ENCODE results near the gene ATP8B4. TPM values are rescaled to one million over a fixed set of nuclear protein-coding genes. Genes with fewer than 3 reads are reported as not detected.

ATP8B4 gene
- polyA plus RNA-seq, 1 of the 3 experiments (the other 2 are of a cell fraction): 0.03 TPM

DNA sequence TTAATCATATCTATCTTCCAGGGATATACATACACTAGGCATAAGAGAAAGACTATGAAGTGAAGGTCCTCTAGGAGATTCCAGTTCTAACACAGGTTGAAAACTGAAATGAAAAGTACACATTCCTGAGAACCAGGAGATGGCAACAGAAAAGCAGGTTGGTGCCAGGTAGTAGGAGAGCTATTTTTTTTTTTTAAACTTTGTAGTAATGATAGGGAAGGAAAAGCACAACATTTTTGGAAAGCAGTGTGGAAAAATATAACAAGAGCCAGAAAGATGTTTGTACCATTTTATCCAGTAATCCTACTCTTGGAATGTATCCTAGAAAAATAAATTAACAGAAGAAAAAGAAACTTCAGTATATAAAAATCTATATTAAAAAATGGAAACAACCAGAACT is 308.3 kb downstream of the ATP8B4 start:
- Histone ChIP-seq H3K79me2 (ENCODE audit: insufficient read depth) (no peaks in the 10 kb centered on the region), H3K9me3 (no peaks in the 10 kb centered on the region), H3K4me3 (ENCODE audit: low read depth in 2 of 2, low read length in 1 of 2) (no peak overlapping the region), H3K36me3 (replicated peaks in 1 of 2; ENCODE audit: control insufficient read depth in 1 of 2, insufficient read depth in 2 of 2, low read length in 1 of 2) (no peaks in the 10 kb centered on the region), H3K4me1 (ENCODE audit: control insufficient read depth in 1 of 2, insufficient read depth in 2 of 2, low read depth in 1 of 2, low read length in 1 of 2) (peaks cover 0 to 2% of the 10 kb centered on the region in 2 experiments; a peak in 1 of 4 replicates), H4K20me1 (ENCODE audit: insufficient read depth) (no peaks in the 10 kb centered on the region), H2AFZ (ENCODE audit: low read depth) (no peak overlapping the region), H3K4me2 (no peak overlapping the region), H3K9ac (no peak overlapping the region), H3K9me2 (no peaks in the 10 kb centered on the region), H3K27ac (ENCODE audit: low read depth in 2 of 2, low read length in 1 of 2) (no peak overlapping the region), H3F3A (replicated peaks; ENCODE audit: insufficient read depth) (no peaks in the 10 kb centered on the region), H3K27me3 (ENCODE audit: insufficient read depth) (no peaks in the 10 kb centered on the region)
- ChIA-PET CTCF (interaction anchor here (1.0 kb wide), 1 partner anchor 42 kb away, joined by 3 read pairs; no protein-coding TSS in a partner anchor), POLR2A (no interaction called here)
- TF ChIP-seq CHD2 (IDR thresholded peaks at IDR 0.05; ENCODE audit: low read length, partially characterized antibody) (no peak), FOXM1 (IDR thresholded peaks at IDR 0.05; ENCODE audit: low read depth) (no peak), MAX (IDR thresholded peaks at IDR 0.05; ENCODE audit: low read depth) (no peak), TCF12 (IDR thresholded peaks at IDR 0.05) (no peak), USF2 (IDR thresholded peaks at IDR 0.05; ENCODE audit: borderline replicate concordance, low read depth, low read length) (no peak), GATA2 (CRISPR knock-in tag; IDR thresholded peaks at IDR 0.05) (no peak), ELF1 (IDR thresholded peaks at IDR 0.05) (no peak), SIN3A (IDR thresholded peaks at IDR 0.05; ENCODE audit: borderline replicate concordance, low read depth, low read length) (no peak), EZH2phosphoT487 (IDR thresholded peaks at IDR 0.05; ENCODE audit: borderline replicate concordance, low read depth) (no peak), RXRA (IDR thresholded peaks at IDR 0.05; ENCODE audit: borderline replicate concordance, low read depth) (no peak), TEAD4 (IDR thresholded peaks at IDR 0.05; ENCODE audit: borderline replicate concordance, insufficient read depth) (no peak), NRF1 (IDR thresholded peaks at IDR 0.05; ENCODE audit: low read depth, low read length) (no peak)
- TF ChIP-seq, protein P1, sequence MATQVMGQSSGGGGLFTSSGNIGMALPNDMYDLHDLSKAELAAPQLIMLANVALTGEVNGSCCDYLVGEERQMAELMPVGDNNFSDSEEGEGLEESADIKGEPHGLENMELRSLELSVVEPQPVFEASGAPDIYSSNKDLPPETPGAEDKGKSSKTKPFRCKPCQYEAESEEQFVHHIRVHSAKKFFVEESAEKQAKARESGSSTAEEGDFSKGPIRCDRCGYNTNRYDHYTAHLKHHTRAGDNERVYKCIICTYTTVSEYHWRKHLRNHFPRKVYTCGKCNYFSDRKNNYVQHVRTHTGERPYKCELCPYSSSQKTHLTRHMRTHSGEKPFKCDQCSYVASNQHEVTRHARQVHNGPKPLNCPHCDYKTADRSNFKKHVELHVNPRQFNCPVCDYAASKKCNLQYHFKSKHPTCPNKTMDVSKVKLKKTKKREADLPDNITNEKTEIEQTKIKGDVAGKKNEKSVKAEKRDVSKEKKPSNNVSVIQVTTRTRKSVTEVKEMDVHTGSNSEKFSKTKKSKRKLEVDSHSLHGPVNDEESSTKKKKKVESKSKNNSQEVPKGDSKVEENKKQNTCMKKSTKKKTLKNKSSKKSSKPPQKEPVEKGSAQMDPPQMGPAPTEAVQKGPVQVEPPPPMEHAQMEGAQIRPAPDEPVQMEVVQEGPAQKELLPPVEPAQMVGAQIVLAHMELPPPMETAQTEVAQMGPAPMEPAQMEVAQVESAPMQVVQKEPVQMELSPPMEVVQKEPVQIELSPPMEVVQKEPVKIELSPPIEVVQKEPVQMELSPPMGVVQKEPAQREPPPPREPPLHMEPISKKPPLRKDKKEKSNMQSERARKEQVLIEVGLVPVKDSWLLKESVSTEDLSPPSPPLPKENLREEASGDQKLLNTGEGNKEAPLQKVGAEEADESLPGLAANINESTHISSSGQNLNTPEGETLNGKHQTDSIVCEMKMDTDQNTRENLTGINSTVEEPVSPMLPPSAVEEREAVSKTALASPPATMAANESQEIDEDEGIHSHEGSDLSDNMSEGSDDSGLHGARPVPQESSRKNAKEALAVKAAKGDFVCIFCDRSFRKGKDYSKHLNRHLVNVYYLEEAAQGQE (IDR thresholded peaks at IDR 0.05; ENCODE audit: low read depth, low read length): no peak
- no peak for DNase-seq

All from SK-N-SH (cell line).